GM21447 (cell line): Measurements from ENCODE around the gene IL13RA1.
"Not testable (repeated sequence)": the region's sequence is repeated elsewhere in the genome, so short reads cannot be mapped to it uniquely, and the experiment has no call there.

Experiments used
- ATAC-seq: cut with Tn5 transposase; IDR thresholded peaks from one replicate; pipeline ENCODE4 v1.9.1; 2021; ENCODE audit not compliant: unreplicated experiment

Gene IL13RA1

DNA sequence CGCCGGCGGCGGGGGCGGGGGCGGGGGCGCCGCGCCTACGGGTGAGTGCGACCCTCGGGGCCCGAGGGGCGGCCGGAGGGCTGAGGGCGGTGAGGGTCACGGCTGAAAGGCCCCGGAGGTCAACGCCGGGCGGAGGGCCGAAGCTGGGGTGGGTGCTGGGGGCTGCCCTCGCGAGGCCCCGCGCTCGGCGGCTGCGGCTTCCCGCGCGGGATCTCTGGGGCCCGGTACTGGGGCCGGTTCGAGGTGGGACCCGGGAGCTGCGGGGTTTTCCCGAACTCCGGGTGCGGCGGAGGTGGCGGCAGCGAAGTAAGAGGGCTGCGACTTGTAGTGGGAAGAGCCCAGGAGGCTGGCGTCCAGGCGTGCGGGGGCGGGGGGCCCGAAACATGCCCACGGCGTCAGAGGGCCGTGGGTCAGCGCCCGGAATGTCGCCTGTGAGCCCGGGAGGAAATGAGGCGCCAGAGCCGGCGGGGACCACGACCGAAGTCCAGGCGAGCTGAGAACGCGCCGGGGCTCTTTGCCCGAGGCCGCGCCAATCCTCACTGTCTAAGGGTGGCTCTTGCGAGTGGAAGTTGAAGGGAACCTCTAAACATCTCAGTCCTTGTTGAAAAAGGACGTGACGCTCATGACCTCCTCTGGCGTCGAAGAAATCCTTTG lies 407 bp downstream of the IL13RA1 start:
- ATAC-seq: no peak

- no peak for ATAC-seq
Observed at GRCh38 chrX:118729042-118729652, 1.7 kb downstream of the IL13RA1 start.

- no peak for ATAC-seq
Observed at GRCh38 chrX:118730500-118731247, 3.3 kb downstream of the IL13RA1 start.

GRCh38 chrX:118732551-118732950 lies 5.1 kb downstream of the IL13RA1 start:
- ATAC-seq: not testable (repeated sequence)

GRCh38 chrX:118734909-118735308 lies 7.5 kb downstream of the IL13RA1 start:
- no peak for ATAC-seq

GRCh38 chrX:118736394-118737010 lies 9.1 kb downstream of the IL13RA1 start:
- ATAC-seq: peak; percentile 78

DNA sequence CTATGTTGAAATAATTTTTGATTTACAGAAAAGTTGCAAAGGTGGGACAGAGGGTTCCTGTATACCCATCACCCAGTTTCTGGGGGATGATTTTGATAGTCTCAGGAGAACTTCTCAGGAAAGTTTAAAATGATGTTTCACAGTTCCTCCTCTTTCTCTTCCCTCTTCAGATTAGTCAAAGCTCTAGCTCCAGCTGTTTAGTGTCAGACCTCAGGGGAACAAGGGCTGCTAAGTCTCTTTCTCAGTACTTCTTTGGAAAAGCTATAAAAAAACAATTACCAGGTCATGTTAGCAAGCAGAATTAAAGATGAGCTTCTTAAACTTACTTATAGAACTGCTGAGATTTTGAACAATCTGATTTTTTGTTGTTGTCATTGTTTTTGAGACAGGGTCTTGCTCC lies 12.2 kb downstream of the IL13RA1 start:
- no peak for ATAC-seq

GRCh38 chrX:118740276-118740889 lies 13.0 kb downstream of the IL13RA1 start:
- no peak for ATAC-seq

- no peak for ATAC-seq
Observed at GRCh38 chrX:118742176-118742575, 14.8 kb downstream of the IL13RA1 start.

- no peak for ATAC-seq
Observed at GRCh38 chrX:118745570-118745969, 18.2 kb downstream of the IL13RA1 start.

GRCh38 chrX:118751950-118752783 lies 24.8 kb downstream of the IL13RA1 start:
- ATAC-seq: peak; percentile 84

- ATAC-seq: no peak
Observed at GRCh38 chrX:118755633-118756032, 28.2 kb downstream of the IL13RA1 start.

GRCh38 chrX:118756101-118756500 lies 28.7 kb downstream of the IL13RA1 start:
- ATAC-seq: no peak

DNA sequence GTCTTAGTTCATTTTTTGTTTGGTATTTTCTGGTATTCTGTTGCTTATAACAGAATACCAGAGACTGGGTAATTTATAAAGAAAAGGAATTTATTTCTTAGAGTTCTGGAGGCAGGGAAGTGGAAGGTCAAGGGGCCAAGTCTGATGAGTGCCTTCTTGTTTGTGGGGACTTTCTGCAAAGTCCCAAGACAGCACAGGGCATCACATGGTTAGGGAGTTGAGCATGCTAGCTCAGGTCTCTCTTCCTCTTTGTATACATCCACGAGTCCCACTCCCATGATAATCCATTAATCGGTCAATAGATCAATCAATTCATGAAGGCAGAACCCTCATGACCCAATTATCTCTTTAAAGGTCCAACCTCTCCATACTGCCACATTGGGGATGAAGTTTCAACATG lies 31.1 kb downstream of the IL13RA1 start:
- no peak for ATAC-seq

- ATAC-seq: no peak
Observed at GRCh38 chrX:118760025-118760424, 32.6 kb downstream of the IL13RA1 start.

- no peak for ATAC-seq
Observed at GRCh38 chrX:118761939-118762707, 34.7 kb downstream of the IL13RA1 start.

DNA sequence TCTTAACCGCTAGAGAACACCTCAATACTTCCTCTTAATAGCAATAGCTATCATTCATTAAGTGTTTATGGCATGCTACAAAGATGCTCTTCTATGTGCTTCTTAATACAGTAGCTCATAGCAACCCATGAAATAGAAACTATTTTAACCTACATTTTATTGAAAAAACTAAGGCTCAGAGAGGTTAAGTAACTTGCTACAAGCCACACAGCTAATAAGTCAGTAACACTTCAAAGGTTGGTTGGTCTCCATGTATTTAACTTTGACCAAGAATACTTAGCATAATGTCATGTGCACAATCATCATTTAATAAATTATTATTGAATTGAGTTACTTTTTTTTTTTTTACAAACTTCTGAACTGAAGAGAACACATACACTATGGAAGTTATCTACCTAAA lies 36.1 kb downstream of the IL13RA1 start:
- ATAC-seq: no peak

- ATAC-seq: no peak
Observed at GRCh38 chrX:118764122-118764521, 36.7 kb downstream of the IL13RA1 start.

GRCh38 chrX:118770133-118770760 lies 42.8 kb downstream of the IL13RA1 start:
- no peak for ATAC-seq
